GM21381 (cell line): ENCODE data around the gene OR2A2.

Experiments used
- ATAC-seq: cut with Tn5 transposase; IDR thresholded peaks from one replicate; pipeline ENCODE4 v1.9.1; 2021; ENCODE audit warnings: mild to moderate bottlenecking, moderate library complexity; ENCODE audit not compliant: unreplicated experiment

Gene OR2A2

DNA sequence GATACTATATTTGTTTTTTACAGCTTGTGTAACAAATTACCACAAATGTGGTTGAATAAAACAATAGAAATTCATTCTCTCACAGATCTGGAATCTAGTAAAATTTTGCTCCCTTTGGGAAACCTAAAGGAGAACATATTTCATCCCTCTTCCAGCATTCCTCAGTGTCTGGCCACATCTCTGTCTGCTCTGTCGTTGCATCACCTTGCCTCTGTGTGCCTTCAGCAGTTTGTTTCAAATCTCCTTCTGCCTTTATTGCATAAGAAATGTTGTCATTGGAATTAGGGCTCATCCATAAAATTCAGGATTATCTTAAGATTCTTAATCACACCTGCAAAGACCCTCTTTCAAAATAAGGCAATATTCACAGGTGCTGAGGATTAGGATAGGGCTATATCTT lies 28.1 kb downstream of the OR2A2 start:
- no peak for ATAC-seq

DNA sequence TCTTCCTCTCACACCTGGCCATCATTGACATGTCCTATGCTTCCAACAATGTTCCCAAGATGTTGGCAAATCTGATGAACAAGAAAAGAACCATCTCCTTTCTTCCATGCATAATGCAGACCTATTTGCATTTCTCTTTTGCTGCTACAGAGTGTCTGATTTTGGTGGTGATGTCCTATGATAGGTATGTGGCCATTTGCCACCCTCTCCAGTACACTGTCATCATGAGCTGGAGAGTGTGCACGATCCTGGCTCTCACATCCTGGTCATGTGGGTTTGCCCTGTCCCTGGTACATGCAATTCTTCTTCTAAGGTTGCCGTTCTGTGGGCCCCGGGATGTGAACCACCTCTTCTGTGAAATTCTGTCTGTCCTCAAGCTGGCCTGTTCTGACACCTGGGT lies 32.8 kb downstream of the OR2A2 start:
- no peak for ATAC-seq

DNA sequence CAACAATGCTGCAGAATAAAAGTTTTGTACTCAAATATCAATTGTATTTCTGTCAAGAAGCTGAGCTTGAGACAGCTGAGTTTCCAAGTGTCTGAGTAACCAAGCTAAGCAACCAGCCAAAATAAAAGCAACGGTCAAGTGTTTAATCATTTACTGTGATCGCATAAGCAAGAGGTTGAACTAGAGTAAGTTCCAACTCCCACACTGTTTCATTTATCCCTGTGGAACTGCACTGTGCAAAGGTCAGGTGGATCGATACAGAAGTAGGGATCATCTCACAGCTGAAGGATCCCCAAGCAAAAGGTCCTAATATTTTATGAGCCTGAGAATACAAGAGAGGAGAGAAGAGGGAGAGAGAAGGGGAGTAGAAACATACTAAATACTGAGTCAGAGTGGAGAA lies 35.0 kb downstream of the OR2A2 start:
- ATAC-seq, result no peak

DNA sequence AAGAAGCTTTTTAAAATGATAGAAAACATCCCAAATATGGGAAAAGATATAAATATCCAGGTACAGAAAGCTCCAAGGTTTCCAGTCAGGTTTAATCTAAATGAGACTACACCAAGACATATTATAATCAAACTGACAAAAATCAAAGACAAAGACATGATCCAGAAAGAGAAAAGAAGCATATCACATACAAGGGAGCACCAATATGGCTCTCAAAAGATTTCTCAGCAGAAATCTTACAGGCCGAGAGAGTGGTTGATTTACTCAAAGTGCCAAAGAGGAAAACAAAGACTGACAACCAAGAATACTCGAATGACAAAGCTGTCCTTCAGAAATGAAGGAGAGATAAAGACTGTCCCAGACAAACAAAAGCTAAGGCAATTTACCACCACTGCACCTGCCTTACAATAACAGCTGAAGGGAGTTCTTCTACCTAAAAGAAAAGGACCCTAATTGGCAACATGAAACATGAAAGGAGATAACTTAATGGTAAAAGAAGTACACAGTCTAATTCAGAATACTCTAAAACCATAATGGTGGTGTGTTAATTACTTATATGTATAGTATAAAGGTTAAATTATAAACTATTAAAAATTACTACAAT lies 38.9 kb downstream of the OR2A2 start:
- ATAC-seq, result no peak

DNA sequence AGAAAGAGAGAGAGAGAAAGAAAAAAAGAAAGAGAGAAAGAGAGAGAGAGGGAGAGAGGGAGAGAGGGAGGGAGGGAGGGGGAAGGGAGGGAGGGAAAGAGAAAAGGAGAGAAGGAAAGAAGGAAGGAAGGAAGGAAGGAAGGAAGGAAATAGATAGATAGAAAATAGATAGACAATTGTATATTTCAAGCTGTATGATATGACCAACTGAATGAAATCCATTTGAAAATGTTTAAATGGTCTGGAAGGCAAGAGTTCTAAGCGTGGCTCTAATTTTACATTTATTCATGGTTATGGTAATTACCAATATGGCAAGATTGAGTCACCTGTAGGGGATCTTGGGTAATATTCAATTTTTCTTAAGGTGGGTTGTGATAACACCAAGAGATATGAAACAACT lies 49.5 kb downstream of the OR2A2 start:
- no peak for ATAC-seq
